Caco-2 (cell line): Measurements from ENCODE around the gene DHRS1. TPM values are rescaled to one million over a fixed set of nuclear protein-coding genes. Genes with fewer than 3 reads are reported as not detected.

Experiments used
- BruUV-seq: library from RNA; stranded (reverse); fragments of 400-500 nt; replicated peaks from 2 replicates; lab custom pipeline; 2021; lab: Mats Ljungman, UMichigan
- CTCF ChIA-PET: fragments of 300-600 bp; sonication (Branson Sonifier 250); formaldehyde crosslinking; loops from one replicate; lab custom pipeline; 2022; ENCODE audit warnings: antibody characterized with exemption; lab: Charles Lee
- POLR2A ChIA-PET: fragments of 300-600 bp; sonication (Branson Sonifier 250); formaldehyde crosslinking; loops from one replicate; lab custom pipeline; 2022; ENCODE audit warnings: antibody characterized with exemption; lab: Charles Lee
- DNase-seq, 2 experiments: peaks; one replicate each; pipeline versions ENCODE4 v3.0.0 to v3.0.0-alpha.2; 2020 to 2022
- H3K27me3 ChIP-seq: replicated peaks from 2 replicates; pipeline ENCODE4 v1.6.0; 2011; ENCODE audit warnings: low read length; ENCODE audit not compliant: control insufficient read depth, insufficient read depth
- H3K36me3 ChIP-seq: 2 replicates; pipeline ENCODE4 v1.5.1; 2011; ENCODE audit warnings: low read length; ENCODE audit not compliant: control insufficient read depth, insufficient read depth
- H3K4me1 ChIP-seq: fragments of 250-450 bp; sonication (Bioruptor Pico); 2 replicates; pipeline ENCODE4 v1.5.1; 2020; ENCODE audit warnings: mild to moderate bottlenecking
- H3K4me3 ChIP-seq: 2 replicates; pipeline ENCODE4 v1.5.1; 2011; ENCODE audit warnings: low read depth, mild to moderate bottlenecking, control low read depth, low read length
- H3K9me3 ChIP-seq: fragments of 250-450 bp; sonication (Bioruptor Pico); 2 replicates; pipeline ENCODE4 v1.5.1; 2020; ENCODE audit warnings: mild to moderate bottlenecking, moderate library complexity
- H3K27ac Mint-ChIP-seq: one replicate; pipeline ENCODE4 v1.8.0; 2022; ENCODE audit warnings: mixed read lengths; ENCODE audit not compliant: unreplicated experiment
- H3K27me3 Mint-ChIP-seq: one replicate; pipeline ENCODE4 v1.8.0; 2022; ENCODE audit warnings: mixed read lengths; ENCODE audit not compliant: insufficient read depth, unreplicated experiment
- H3K36me3 Mint-ChIP-seq: one replicate; pipeline ENCODE4 v1.8.0; 2022; ENCODE audit warnings: mild to moderate bottlenecking, mixed read lengths; ENCODE audit not compliant: insufficient read depth, unreplicated experiment
- H3K4me1 Mint-ChIP-seq: one replicate; pipeline ENCODE4 v1.8.0; 2022; ENCODE audit warnings: low read depth, mixed read lengths; ENCODE audit not compliant: unreplicated experiment
- H3K4me3 Mint-ChIP-seq: one replicate; pipeline ENCODE4 v1.8.0; 2022; ENCODE audit warnings: mild to moderate bottlenecking, moderate library complexity, mixed read lengths; ENCODE audit not compliant: unreplicated experiment
- H3K9me3 Mint-ChIP-seq: one replicate; pipeline ENCODE4 v1.8.0; 2022; ENCODE audit warnings: mixed read lengths; ENCODE audit not compliant: unreplicated experiment
- CTCF ChIP-seq, 2 experiments: fragments of 200-600 bp in 1 of 2; IDR thresholded peaks; 1 replicate in 1 of 2; 2 replicates in 1 of 2; pipeline versions ENCODE4 v1.5.1 to v1.8.0; 2011 to 2022; ENCODE audit warnings: antibody characterized with exemption in 1 of 2, control low read depth in 1 of 2, inconsistent platforms in 1 of 2, low read depth in 1 of 2, low read length in 1 of 2, mild to moderate bottlenecking in 1 of 2, moderate library complexity in 1 of 2; ENCODE audit not compliant: insufficient read depth in 1 of 2, severe bottlenecking in 1 of 2, unreplicated experiment in 1 of 2
- intact Hi-C: fragments of 100-400 bp; cut with micrococcal nuclease; formaldehyde crosslinking; loops from one replicate; pipeline ENCODE4 v1.10.0; 2022; ENCODE audit not compliant: unreplicated experiment
- total RNA-seq: library from RNA; stranded (reverse); gene quantifications from 2 replicates; pipeline ENCODE4 v1.2.3, GENCODE V29; 2022

DHRS1 gene
- total RNA-seq, 1 experiment from 2014 or later, result 18.1 TPM

- Mint-ChIP-seq H3K27me3 (no peaks in the 10 kb centered on the region), H3K36me3 (peaks cover 6% of the 10 kb centered on the region), H3K4me3 (no peak overlapping the region), H3K27ac (no peak overlapping the region), H3K9me3 (no peaks in the 10 kb centered on the region), H3K4me1 (peaks cover 10% of the 10 kb centered on the region)
- H3K9me3 ChIP-seq, result no peaks in the 10 kb centered on the region
- no peaks in the 10 kb centered on the region for H3K36me3 ChIP-seq
- DNase-seq, result no peak
- intact Hi-C loops, result no loop called here
- CTCF ChIA-PET, result no interaction called here
- POLR2A ChIA-PET, result interaction anchor here (0.6 kb wide), 4 partner anchors 32 to 174 kb away, joined by 3 to 4 read pairs (median 4); partner anchors contain the start of gene NOP9
- BruUV-seq, result no TSS peak
- no peak for TF ChIP-seq CTCF (IDR thresholded peaks at IDR 0.05; ENCODE audit: insufficient read depth in 1 of 2, low read depth in 1 of 2, low read length in 1 of 2, severe bottlenecking in 1 of 2, unreplicated experiment in 1 of 2)
- H3K4me3 ChIP-seq, result no peak overlapping the region
- no peaks in the 10 kb centered on the region for H3K27me3 ChIP-seq
- H3K4me1 ChIP-seq, result peaks cover 17% of the 10 kb centered on the region
These were observed 32.1 kb downstream of the DHRS1 start for GRCh38 chr14:24267516-24267915.

- CTCF ChIA-PET, result no interaction called here
- no peaks in the 10 kb centered on the region for H3K27me3 Mint-ChIP-seq
- DNase-seq, result no peak
- H3K4me1 Mint-ChIP-seq, result peaks cover under 1% of the 10 kb centered on the region
- Histone ChIP-seq H3K4me3 (no peak overlapping the region), H3K36me3 (no peaks in the 10 kb centered on the region), H3K4me1 (peaks cover 12% of the 10 kb centered on the region; the same call in 1 of the 2 replicates), H3K27me3 (no peaks in the 10 kb centered on the region), H3K9me3 (no peaks in the 10 kb centered on the region)
- no peaks in the 10 kb centered on the region for H3K9me3 Mint-ChIP-seq
- TF ChIP-seq CTCF (IDR thresholded peaks at IDR 0.05; ENCODE audit: insufficient read depth in 1 of 2, low read depth in 1 of 2, low read length in 1 of 2, severe bottlenecking in 1 of 2, unreplicated experiment in 1 of 2), result no peak
- H3K36me3 Mint-ChIP-seq, result peaks cover 6% of the 10 kb centered on the region
- no TSS peak for BruUV-seq
- H3K4me3 Mint-ChIP-seq, result no peak overlapping the region
- intact Hi-C loops, result no loop called here
- POLR2A ChIA-PET, result no interaction called here
- peak overlapping the region; percentile 17 for H3K27ac Mint-ChIP-seq
These were observed 33.0 kb downstream of the DHRS1 start for GRCh38 chr14:24266344-24267244.

GRCh38 chr14:24264298-24264697 is 35.3 kb downstream of the DHRS1 start:
- H3K27ac Mint-ChIP-seq, result peak overlapping the region; percentile 50
- H3K4me1 Mint-ChIP-seq, result no peaks in the 10 kb centered on the region
- Histone ChIP-seq H3K4me3 (no peak overlapping the region), H3K27me3 (no peaks in the 10 kb centered on the region), H3K9me3 (no peaks in the 10 kb centered on the region), H3K4me1 (peaks cover 12% of the 10 kb centered on the region; the same call in 1 of the 2 replicates), H3K36me3 (no peaks in the 10 kb centered on the region)
- peaks cover 6% of the 10 kb centered on the region for H3K36me3 Mint-ChIP-seq
- DNase-seq, result no peak
- no peaks in the 10 kb centered on the region for H3K27me3 Mint-ChIP-seq
- H3K4me3 Mint-ChIP-seq, result no peak overlapping the region
- BruUV-seq, result no TSS peak
- intact Hi-C loops, result no loop called here
- ChIA-PET CTCF (interaction anchor here (1.1 kb wide), 1 partner anchor 21 kb away, joined by 3 read pairs; the partner anchor contains the start of gene TINF2), POLR2A (interaction anchor here (1.8 kb wide), 1 partner anchor 22 kb away, joined by 5 read pairs; the partner anchor contains the start of gene TINF2)
- no peak for TF ChIP-seq CTCF (IDR thresholded peaks at IDR 0.05; ENCODE audit: insufficient read depth in 1 of 2, low read depth in 1 of 2, low read length in 1 of 2, severe bottlenecking in 1 of 2, unreplicated experiment in 1 of 2)
- no peaks in the 10 kb centered on the region for H3K9me3 Mint-ChIP-seq
